Stimulated activated CD4-positive, alpha-beta T cell treated with anti-CD3 and anti-CD28 coated beads, Interleukin-2, amount 100 ng/mL, for 24 hours (primary cell): ENCODE results near the gene FIG4.
A peak's percentile ranks its signal among the peaks of the same experiment; 100 is the strongest.
"Not testable (repeated sequence)": the region's sequence is repeated elsewhere in the genome, so short reads cannot be mapped to it uniquely, and the experiment has no call there.

Source experiments
- DNase-seq, 2 donors: peaks; one replicate each; pipeline ENCODE4 v3.0.0-alpha.2; 2020

The FIG4 gene

GRCh38 chr6:109705258-109705657, 14.2 kb downstream of the FIG4 start:
- peak; percentile 76 to 79 for DNase-seq

GRCh38 chr6:109706513-109706912, 15.4 kb downstream of the FIG4 start:
- DNase-seq: no peak

- not testable (repeated sequence) for DNase-seq
Measured at GRCh38 chr6:109708099-109708498, 17.0 kb downstream of the FIG4 start.

- peak in 1 of 2 donors; percentile 18 for DNase-seq
Measured at GRCh38 chr6:109713097-109713496, 22.0 kb downstream of the FIG4 start.

- DNase-seq: no peak
Measured at GRCh38 chr6:109714166-109714565, 23.1 kb downstream of the FIG4 start.

GRCh38 chr6:109714611-109715010, 23.5 kb downstream of the FIG4 start:
- DNase-seq: no peak

DNA sequence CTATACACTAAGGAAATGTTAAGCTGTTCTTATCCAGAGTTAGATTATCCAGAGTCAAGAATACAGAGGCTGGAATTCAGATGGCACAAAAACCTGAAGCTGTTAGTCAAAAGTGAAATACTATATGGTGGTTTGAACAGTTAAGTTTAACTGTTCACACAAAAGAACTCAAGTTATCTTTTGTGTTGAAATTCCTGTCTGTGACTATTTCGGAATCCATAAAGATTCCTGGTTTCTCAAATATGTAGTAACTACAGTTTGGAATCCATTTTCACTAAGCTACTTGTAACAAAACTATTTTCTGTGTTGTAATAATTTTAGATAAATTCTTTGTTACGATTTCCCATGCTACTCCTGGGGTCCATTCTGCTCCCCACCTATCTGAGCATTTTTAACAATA, 24.5 kb downstream of the FIG4 start:
- no peak for DNase-seq

- DNase-seq: no peak
Measured at GRCh38 chr6:109717971-109718370, 26.9 kb downstream of the FIG4 start.

DNA sequence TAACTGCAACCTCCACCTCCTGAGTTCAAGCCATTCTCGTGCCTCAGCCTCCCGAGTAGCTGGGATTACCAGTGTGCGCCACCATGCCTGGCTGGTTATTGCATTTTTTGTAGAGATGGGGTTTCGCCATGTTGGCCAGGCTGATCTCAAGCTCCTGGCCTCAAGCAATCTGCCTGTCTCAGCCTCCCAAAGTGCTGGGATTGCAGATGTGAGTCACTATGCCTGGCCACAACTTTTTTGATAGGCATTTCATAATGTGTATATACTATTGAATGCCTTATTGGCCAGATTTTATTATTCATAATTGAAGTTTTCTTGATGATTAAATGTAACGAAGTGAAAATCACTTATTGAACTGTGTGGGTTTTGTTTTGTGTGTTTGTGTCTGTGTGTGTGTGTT, 27.9 kb downstream of the FIG4 start:
- DNase-seq: no peak

GRCh38 chr6:109720311-109720710, 29.2 kb downstream of the FIG4 start:
- DNase-seq: no peak

GRCh38 chr6:109722011-109722410, 30.9 kb downstream of the FIG4 start:
- DNase-seq: no peak

- DNase-seq: no peak
Measured at GRCh38 chr6:109722564-109723254, 31.6 kb downstream of the FIG4 start.

GRCh38 chr6:109725250-109725649, 34.2 kb downstream of the FIG4 start:
- DNase-seq: not testable (repeated sequence)

GRCh38 chr6:109736273-109737025, 45.4 kb downstream of the FIG4 start:
- no peak for DNase-seq

- no peak for DNase-seq
Measured at GRCh38 chr6:109738255-109738654, 47.2 kb downstream of the FIG4 start.

- no peak for DNase-seq
Measured at GRCh38 chr6:109738667-109739066, 47.6 kb downstream of the FIG4 start.

DNA sequence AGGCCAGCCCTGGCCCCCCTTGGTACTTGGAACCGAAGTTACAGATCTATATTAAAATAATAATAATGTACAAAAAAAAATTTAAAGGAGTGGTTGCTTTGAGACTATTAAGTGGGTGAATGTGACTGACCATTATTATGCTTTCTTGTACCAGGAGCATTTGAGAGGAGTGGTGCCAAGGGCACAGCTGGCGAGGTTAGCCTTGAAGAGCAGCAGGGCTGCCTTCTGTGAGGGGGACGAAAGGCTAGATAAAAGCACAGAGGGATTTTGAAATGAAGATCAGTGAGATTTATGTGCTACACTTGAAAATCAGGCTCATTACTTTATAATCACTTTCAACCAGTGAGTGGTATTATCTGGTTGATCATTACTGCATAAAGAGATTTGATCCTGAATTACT, 48.6 kb downstream of the FIG4 start:
- DNase-seq: no peak

- DNase-seq: no peak
Measured at GRCh38 chr6:109740787-109741186, 49.7 kb downstream of the FIG4 start.

- DNase-seq: no peak
Measured at GRCh38 chr6:109743739-109744138, 52.6 kb downstream of the FIG4 start.

GRCh38 chr6:109744779-109745178, 53.7 kb downstream of the FIG4 start:
- DNase-seq: not testable (repeated sequence)

DNA sequence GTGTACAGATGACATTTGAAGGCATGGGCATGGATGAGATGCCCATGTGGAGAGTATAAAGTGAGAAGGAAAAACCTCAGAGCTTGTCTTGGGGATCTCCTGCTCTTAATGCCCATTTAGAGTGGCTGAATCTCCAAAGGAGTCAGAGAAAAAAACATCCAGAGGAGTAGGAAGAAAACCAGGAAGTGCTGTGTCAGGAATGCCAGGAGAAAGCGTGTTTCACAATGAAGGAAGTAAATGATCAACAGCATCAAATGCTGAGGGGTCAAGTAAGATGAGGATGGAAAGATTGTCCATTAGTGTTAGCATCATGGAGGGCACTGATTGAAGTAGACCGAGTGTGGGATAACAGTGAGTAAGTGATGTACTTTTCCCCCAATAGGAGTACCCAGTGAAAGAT, 56.1 kb downstream of the FIG4 start:
- DNase-seq: no peak

DNA sequence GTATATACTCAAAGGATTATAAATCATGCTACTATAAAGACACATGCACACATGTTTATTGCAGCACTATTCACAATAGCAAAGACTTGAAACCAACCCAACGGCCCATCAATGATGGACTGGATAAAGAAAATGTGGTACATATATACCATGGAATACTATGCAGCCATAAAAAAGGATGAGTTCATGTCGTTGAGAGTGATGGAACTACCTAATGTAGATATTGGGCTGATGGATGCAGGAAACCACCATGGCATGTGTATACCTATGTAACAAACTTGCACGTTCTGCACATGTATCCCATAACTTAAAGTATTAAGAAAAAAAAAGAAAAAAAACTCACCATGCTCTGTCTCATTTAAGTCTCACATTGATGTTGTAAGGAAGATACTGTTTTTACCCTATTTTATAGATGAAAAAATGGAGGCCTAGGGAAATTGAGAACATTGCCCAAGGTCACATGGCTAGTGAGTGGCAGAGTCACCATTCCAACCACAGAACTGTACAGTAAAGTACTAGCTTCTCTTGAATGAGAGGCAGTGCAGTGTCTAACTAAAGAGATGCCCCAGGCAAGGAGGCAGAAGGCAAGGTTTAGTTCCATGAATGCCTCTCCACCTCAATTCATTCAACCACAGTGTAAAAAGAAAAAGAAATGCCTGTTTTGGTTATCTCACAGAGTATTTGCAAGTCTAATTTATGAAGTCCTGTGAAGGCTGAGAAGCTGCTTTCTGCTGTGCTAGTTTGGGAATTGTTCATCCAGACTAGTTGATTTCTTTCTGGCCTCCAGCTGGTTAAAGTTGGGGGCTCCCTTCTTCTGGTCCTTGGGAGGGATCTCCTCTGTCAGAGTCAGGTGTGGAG, 68.2 kb downstream of the FIG4 start:
- no peak for DNase-seq

DNA sequence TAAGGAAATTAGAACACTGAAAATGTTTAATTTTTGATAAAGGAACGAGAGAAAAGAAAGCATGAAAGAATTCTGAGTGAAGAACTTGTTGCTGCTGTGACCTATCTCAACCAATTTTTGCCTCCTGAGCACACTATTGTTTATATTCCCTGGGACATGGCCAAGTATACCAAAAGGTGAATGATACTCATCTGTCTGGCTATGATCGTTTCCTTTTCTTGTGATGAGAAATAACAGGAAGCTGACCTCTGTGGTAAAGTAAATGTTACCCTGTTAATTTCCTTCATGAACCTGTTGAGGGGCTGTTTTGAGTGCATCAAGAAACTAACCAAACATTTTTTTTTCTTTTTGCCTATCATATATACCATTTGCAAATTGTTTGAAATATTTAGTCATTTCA, 69.1 kb downstream of the FIG4 start:
- no peak for DNase-seq

GRCh38 chr6:109762166-109762565, 71.1 kb downstream of the FIG4 start:
- no peak for DNase-seq
